HG03571 (cell line): ENCODE results near the gene SLC39A5.

Experiments
- ATAC-seq: cut with Tn5 transposase; IDR thresholded peaks from one replicate; pipeline ENCODE4 v1.9.1; 2021; ENCODE audit not compliant: unreplicated experiment

SLC39A5 gene

GRCh38 chr12:56213878-56214277 is 16.0 kb upstream of the SLC39A5 start:
- ATAC-seq: no peak

DNA sequence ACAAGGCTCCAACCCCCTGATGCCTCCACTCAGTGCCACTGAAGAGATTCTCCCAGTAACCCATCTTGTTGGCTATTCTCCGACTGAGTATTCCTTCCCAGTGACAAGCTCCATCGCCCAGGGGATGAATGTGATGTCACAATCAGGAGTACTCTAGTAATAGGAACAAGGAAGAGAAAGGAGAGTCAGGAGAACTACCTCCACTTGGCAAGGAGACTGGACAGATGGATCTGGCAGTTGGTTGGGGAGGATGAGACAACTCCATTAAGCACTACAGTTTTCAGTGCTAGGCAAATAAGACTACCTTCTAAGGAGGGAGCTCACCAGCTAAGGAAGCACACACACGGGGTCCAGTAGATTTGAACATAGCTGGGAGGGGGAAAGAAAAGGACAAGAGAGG is 13.4 kb upstream of the SLC39A5 start:
- ATAC-seq: no peak

- ATAC-seq: no peak
Measured at GRCh38 chr12:56219840-56220239, 10.0 kb upstream of the SLC39A5 start.

GRCh38 chr12:56220611-56221231 is 9.1 kb upstream of the SLC39A5 start:
- no peak for ATAC-seq

- ATAC-seq: no peak
Measured at GRCh38 chr12:56221232-56221756, 8.6 kb upstream of the SLC39A5 start.

- ATAC-seq: peak; percentile 79
Measured at GRCh38 chr12:56221757-56222530, 7.9 kb upstream of the SLC39A5 start, which contains the start of gene RNF41. Gene RNF41, minus strand, starts transcription at chr12:56221922. Its CDS starts 7,875 bp downstream, at chr12:56214047.

DNA sequence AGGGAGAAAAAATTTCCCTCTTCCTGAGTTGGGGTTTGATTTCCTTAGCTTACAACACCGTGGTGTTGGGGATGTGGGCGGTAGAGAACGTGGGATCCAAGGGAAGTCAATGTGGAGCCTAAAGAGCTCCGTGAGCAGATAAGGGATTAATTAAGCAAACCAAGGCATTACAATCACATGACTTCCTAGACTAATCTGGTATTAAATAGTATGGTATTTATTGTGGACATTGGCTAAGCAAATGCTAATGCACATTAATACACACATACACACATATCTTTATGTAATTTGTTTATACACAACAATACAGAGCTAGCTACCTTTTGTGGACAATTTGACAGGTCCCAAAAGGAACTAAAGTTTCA is 7.3 kb upstream of the SLC39A5 start:
- no peak for ATAC-seq

GRCh38 chr12:56223571-56224101 is 6.2 kb upstream of the SLC39A5 start:
- no peak for ATAC-seq

DNA sequence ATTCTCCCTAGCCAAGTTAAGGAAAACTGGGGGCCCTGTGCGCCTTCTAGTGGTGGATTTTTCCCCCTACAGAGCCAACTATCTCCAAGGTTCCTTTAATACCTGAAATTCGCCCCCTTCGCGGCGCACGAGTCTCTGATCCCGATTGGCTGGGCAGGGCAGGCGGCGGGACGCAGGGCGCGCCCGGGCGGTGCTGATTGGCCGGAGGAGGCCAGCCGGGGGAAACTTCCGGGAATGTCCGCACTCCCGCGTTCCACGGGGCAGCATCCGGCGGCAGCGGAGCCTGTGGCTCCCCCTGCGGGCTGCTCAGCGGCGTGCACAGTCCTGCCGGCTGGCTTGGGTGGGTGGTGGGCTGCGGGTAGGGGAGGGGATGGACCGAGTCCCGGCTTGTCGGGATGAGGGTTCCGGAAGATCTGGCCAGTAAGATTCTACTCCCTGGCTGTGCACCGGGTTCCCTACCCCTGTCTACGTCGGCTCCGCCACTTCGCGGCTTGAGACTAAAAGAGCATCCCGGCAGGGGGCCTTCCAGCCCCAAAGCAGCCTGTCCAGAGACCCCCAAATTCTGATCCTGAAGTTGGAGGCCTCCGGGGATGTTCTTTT is 5.6 kb upstream of the SLC39A5 start, which contains the start of gene NABP2:
Gene NABP2 (plus strand): TSS at position 241 of the 600 bp plus-strand sequence. CDS start 515 bp downstream, outside the sequence.
- ATAC-seq: peak; percentile 66

DNA sequence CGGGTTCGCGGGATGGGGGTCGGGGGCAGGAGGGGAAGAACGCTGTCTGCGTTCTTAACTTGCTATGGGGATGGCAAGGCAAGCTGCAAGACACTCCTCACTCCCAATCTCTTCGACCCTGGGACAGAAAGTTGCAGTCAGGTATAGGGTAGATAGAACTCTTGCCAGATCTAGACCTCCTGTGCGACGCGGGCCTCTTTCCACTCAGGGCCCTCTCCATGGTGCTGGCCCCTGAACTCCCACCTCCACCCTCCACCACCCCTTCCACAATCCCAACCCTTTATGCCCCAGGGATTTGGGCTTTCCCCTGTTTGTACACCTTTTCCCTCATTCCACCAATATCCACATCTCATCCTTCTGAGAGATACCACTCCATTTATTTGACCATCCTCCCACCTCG is 4.9 kb upstream of the SLC39A5 start:
- no peak for ATAC-seq

DNA sequence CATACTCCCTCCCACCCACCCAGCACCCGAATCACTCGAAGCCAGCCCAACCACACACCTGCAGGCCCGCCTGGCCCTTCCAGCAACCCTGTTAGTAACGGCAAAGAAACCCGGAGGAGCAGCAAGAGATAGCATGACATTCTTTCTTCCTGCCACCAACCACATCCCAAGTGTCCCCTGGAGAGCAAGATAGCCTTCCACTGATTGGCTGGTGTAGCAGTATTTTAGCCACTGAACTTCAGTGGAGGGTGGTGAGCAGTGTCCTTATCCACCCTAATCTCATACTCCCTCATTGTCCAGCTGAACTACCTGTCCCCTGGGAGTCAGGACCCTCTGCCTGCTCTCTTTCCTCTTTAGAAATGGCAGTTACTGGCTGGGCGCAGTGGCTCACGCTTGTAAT is 769 bp upstream of the SLC39A5 start:
- no peak for ATAC-seq

GRCh38 chr12:56230432-56231183 is 757 bp downstream of the SLC39A5 start:
- ATAC-seq: no peak

DNA sequence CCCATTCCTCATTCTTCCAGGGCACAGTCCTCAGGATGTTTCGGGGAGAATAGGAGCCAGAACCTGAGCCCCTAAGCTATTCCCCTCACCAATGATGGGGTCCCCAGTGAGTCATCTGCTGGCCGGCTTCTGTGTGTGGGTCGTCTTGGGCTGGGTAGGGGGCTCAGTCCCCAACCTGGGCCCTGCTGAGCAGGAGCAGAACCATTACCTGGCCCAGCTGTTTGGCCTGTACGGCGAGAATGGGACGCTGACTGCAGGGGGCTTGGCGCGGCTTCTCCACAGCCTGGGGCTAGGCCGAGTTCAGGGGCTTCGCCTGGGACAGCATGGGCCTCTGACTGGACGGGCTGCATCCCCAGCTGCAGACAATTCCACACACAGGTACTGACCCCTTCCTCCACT is 1.3 kb downstream of the SLC39A5 start:
- ATAC-seq: no peak

DNA sequence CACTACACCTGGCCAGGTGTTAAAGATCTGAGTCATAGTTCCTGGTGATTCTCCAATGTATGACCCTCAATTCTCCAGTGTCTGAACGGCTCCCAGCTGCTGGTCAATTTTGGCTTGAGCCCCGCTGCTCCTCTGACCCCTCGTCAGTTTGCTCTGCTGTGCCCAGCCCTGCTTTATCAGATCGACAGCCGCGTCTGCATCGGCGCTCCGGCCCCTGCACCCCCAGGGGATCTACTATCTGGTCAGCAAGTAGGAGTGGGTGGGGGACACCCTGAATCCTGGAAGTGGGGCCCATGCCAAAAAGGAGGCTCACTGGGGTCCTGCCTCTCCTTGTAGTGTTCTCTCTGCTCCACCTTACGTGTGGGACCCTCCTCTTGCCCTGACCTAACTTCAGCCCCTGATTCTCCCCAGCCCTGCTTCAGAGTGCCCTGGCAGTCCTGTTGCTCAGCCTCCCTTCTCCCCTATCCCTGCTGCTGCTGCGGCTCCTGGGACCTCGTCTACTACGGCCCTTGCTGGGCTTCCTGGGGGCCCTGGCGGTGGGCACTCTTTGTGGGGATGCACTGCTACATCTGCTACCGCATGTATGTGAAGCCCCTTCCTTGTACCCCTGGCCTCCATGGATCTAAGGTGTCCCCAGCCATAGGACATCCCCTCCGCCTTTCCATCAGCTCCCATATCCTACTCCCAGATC is 5.0 kb downstream of the SLC39A5 start:
- no peak for ATAC-seq

- no peak for ATAC-seq
Measured at GRCh38 chr12:56236091-56236490, 6.2 kb downstream of the SLC39A5 start.

DNA sequence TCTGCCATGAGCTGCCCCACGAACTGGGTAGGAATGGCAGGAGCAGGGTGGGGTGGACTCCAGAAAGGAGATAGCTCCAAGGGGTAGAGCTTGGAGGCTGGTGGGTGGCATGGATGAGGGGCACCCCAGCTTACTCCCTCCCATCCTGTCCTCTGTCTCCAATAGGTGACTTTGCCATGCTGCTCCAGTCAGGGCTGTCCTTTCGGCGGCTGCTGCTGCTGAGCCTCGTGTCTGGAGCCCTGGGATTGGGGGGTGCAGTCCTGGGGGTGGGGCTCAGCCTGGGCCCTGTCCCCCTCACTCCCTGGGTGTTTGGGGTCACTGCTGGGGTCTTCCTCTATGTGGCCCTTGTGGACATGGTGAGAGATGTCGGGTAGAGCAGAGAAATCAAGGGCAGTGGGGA is 7.1 kb downstream of the SLC39A5 start:
- no peak for ATAC-seq

DNA sequence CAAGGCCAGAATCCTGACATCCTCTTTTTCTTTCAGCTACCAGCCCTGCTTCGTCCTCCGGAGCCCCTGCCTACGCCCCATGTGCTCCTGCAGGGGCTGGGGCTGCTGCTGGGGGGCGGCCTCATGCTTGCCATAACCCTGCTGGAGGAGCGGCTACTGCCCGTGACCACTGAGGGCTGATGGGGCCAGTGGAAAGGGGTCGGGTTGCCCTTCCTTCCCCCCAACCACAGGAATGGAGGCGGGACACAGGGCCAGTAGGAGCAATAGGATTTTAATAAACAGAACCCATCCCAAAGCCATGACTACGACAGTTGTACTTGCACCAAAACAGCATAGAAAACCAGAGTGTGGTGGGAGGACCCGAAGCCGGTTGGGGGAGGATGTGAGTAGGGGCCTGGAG is 7.7 kb downstream of the SLC39A5 start:
- no peak for ATAC-seq

DNA sequence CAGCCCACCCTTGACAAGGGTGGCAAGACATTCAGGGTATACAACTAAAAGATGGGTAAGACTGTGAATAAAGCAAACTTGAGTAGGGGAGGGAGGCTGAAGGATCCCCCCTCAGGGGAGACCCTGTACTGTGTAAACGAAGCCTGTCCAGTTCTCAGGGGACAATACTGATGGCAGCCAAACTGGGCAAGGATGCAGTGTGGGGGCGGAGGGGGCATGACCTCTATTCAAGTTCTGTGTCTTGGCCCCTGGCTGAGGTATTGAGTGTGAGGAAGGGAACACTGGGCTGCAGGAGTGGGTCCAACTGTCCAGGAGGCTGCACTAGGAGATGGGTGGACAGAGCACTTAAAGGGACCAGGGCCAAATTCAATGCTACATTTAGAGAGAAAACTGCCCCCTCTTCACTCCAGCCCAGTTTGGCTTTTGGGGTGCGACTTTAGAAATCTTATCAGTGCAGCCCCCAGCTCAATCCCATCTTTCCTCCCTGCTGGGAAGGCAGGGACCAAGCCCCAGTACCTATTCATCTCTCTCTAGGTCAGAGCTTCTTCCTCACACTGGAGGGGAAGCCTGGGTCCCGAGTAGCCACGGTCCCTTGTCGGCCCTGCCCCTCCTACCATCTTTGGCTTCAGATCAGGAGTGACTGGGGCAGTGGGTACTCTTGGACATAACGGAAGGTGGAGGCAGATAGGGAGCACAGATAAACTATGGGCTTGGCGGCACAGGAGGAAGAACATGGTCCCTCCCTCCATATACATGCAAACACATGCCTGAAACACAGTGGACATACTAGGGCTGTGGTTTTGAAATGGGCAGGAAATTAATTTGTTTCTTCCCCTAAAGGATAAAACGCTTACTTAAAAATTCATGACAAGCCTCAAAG is 11.8 kb downstream of the SLC39A5 start:
- ATAC-seq: no peak

- no peak for ATAC-seq
Measured at GRCh38 chr12:56242986-56243385, 13.1 kb downstream of the SLC39A5 start.
